Measurements from ENCODE around the gene VTI1A.

VTI1A gene

DNA sequence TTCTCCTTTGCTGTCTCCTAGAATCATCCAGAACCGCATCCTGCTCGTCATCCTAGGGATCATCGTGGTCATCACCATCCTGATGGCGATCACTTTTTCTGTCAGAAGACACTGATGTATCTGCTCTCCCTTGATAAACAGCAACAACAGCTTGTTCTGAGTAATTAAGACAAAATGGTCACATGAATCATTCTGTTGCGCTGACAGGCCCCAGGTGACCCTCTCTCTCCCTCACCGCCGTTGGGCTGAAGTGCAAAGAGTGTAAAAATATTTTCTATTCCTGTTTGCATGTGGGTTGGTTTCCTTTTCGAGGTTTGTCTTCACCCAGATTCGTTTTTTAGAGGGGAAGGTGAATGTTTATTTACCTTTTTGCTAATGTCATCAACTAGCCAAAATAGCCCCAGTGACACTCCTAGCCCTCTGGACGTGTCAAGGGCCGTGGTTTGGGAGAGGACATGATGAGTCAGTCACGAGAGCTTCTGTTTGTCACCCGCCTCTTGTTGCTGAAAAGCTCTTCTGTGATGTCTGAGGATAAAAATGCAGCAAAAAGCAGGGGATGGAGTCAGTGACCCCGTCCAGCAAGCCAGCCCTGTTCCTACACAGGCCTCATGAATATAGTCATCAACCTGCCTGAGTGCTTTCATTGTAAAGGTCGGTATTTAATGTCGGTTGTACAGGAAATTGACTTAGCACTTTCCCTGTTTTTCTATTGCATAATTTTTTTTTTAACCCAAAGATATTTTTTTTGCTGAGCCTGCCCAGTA lies 368.4 kb downstream of the VTI1A start:
- DNase-seq, result no peak

DNA sequence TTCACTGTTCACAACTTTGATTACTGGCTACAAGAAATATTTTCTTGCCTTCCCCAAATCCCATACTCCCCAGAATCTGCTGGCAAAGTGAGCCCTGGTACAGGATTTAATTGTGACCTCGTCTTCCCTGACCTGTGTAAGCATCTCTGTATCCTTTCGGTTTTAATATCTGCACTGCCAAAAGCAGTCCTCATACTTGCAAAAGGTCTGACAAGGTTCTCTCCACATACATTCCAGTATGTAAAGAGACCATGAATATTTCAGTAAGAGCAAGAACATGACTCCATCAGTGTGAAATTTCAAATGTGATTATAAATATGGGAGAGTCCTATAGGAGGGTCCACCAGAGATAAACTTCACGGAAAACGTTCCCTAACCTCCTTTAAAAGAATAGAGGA lies 369.0 kb downstream of the VTI1A start:
- DNase-seq, result no peak

DNA sequence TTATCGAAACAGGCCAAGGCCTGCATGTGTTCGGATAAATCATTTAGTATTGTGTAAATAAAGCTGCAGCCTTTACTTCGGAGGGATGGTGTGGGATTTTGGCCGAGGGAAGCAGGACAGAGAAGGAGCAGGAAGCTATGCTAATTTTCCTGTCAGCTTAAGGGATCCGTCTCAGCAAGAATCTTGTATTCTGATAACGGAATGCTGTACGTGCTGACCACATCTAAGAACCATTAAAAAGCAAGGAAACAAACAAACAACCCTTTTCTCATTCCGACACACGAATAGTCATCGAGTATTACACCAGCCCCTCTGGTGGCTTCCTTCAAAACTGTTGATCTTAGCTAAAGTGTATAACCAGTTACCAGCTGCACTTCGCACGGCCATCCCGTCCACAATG lies 369.9 kb downstream of the VTI1A start:
- no peak for DNase-seq

DNA sequence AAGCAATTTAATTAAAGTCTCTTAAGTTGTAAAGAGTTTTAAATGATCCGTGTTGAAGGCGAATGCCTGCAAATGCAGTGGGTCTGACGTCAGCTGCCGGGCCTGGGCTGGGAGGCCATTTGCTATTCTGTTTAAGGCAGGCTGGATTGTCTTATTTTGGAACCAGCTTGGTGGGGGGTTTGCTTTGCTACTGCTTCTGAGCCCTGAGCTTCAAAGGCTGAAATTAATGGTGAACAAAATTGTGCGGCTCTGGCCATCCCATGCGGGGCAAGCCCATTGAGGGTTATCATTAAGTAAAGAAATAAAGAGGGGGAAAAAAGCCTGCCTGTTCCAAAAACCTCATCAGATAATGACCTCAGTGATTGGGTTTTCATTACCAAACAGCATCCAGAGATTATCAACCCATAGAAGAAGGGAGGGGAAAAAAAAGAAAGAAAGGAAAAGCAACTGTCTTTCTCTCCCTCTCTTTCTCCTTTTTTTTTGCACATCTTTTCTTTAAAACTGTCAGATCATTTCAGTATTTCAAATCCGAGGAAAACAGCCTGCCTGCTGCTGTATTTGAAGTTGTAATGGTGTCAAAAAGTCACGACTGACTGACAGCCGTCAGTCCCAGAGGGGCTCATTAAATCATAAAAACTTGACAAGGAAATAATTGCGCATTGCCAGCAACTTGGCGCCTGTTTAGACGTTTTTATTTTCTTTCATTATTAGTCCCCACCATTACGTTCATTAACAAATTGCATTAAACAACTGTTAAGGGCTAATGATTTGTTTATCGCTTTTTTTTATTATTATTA lies 371.2 kb downstream of the VTI1A start:
- DNase-seq, result no peak

DNA sequence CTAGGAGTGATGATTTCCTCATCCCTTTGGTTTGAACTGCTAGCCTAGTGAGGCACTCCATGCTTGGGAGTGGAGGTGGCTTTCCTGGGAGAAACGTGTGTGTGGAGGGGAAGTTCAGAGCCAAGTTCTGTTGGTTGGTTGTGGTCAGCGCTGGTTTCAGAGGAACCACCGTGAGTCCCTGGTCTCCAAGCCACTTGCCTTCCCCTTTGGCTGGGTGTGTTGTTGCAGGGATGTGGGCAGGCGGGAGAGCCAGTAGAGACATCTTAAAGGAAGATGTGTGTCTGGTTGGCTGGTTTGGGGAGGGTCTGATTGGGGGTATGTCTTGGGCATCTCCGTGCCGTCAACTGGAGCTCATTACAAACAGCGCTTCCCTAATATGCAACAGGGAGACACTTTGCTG lies 372.2 kb downstream of the VTI1A start:
- DNase-seq, result no peak

DNA sequence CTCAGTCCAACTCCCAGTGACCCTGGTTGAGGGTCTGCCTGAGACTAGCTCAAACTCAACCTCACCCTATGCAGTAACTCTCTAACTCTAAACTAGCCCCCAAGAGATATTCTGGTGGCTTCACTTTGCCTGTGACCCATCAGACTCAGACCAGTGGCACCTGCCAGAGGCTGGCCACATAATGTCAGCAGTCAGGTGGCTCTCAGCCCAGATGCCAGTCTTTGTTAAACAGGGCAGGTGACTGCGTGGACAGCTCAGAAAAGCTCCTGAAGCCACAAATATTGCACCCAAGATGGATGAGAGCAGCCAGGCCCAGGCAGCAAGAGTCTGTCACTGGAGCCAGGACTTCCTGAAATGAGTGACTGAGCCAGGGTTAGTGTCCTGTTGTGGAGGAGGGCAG lies 373.3 kb downstream of the VTI1A start:
- no peak for DNase-seq

DNA sequence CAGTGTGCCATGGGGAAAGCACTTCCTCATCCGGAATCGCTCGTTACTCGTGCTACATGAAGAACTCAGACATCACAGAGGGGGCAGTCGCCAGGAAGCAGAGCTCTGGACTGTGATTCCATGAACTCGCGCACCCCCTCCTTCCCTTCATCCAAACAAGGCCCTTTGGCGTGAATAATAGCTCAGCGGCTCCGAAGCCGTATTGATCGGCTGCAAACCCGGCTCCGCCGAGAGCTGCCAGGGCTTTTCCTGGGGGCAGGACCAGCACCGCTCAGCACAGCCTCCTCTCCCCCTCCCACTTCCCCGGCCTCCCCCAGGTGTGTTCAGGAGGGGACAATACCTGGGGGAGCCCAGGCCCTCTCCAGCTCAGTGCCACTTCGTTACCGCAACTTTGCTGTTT lies 374.0 kb downstream of the VTI1A start:
- no peak for DNase-seq

DNA sequence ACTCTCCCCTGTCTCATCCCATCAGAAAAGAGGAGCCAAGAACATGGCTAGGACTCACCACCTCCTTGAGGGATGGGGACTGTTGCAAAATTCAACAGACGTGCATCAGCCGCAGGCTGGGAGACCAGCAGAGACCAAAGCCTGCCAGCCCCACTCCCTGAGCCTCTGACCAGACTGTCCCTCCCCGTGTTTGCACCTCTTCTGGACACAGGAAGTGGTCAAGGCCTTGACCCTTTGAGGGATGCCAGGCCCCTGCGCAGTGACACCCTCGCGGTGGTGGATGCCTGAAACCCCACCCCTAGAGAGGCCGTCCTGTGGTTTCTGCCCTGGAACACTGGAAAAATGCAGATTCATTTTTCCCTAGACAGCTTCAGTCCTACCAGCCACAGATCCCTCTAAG lies 374.6 kb downstream of the VTI1A start:
- DNase-seq, result no peak

DNA sequence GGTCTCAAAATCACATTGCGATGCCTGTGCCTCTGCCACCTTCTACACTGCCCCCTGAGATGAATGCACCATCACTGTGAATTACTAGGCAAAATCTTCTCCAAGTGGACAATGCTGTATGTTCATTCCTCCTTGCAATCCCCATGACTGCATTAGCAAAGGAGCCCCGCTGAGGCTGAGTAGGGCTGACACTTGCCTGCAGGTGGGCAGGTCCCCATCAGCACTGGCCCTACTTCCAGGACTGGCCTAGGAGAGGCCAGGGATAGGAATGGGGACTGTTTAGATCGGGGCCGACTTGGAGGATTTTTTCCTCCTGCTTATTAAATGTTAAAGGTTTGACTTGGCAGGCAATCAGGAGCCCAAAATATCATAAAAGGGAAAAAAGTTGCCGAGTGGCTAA lies 376.0 kb downstream of the VTI1A start:
- DNase-seq, result no peak

DNA sequence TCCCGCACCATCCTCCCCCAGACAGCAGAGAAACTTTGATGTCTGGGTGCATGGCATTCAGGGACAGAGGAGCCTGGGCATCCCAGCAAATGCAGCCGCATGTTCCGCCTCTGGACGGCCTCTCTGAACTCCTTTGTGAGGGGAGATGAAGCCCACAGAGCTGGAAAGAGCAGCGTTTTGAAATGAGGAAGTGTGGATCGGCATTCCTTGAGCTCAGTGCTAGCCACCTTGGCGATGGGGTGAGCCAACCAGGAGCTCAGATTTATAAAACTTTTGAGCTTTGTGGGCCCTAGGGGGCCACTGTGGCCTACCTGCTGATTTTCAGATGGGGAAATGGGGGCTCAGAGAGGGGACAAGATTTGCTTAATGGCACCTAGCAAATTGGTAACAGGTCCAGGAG lies 376.6 kb downstream of the VTI1A start:
- DNase-seq, result no peak

DNA sequence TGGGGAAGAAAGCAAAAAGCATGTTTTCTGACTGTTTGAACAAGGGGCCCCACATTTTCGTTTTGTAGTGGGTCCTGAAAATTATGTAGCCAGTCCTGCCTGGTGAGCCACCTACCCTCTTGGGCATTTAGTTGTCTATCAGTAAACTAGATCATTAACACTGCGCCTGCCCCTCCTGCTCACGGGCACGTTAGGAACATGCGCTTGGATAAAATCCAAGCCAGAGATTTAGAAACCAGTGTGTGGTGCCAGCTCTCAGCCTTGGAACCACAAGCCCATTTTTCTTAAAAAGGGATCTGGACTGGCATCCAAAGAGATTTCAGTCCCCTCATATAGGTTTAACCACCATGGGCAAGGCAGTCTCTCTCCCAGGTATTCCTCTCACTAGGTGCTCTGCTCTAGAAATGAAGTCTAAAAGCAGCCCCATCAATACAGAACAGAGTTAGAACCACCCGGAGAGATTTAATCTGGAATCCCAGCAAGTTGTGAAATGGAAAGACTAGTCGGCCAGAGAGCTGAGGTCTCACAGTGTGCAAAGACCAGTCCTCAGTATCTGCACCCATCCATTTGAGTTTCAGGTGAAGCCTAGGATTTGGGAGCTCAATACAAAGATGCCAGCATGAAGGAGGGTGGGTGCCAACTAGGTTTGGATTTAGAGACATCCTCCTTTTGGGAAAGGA lies 379.1 kb downstream of the VTI1A start:
- peak in 1 of 2 experiments; percentile 2 for DNase-seq

DNA sequence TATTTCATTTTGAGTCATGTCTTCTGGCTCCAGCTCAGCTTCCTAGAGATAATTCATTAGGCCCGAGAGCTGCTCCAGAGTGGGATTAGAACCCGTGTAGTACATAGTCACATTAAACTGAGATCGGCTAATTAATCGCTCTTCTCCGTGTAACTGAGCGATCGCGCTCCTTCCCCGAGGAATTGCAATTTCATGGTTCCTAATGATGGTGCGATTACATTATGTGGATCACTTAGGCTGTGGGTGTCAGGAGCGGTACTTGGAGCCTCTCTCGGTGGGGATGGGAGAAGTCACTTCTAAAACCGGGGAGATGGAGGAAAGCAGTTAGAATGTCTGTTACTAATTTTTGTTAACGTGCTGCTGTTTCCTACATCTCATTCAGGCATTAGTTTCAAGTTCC lies 380.1 kb downstream of the VTI1A start:
- no peak for DNase-seq

DNA sequence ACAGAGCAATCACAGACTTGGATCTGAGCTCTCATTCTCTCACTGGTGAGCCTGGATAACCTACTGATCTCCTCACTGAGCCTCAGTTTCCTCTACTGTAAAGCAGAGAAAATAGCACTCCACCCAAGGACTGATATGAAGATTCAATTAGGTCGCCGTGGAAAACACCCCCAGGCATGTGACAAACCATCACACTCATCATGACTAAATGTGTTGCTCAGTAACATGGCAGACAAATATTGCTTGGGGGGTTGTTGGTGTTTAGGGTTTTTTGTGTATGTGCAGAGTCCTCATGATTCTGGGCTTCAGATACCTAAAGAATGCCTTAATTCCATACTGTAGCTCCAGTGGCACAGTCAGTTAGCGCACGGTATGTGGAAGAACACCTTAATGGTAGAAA lies 380.9 kb downstream of the VTI1A start:
- DNase-seq, result no peak

DNA sequence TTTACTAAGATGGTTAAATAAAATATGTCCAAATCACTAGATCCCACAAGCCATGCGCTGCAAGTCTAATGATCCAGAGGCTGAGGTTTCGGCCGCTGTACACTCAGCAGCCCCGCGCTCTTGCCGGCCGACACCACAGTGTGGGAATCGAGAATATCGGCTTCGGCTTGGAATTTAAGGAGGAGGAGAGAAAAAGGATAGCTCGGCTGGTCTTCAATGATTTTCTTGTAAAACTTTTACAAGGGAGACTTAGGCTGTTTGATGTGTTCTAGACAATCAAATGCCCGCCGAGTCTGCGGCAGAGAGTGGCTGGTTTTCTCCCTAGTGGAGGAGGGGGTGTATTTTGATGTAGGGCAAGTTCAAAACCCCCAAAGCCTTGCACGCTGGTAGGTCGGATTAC lies 384.8 kb downstream of the VTI1A start:
- no peak for DNase-seq

DNA sequence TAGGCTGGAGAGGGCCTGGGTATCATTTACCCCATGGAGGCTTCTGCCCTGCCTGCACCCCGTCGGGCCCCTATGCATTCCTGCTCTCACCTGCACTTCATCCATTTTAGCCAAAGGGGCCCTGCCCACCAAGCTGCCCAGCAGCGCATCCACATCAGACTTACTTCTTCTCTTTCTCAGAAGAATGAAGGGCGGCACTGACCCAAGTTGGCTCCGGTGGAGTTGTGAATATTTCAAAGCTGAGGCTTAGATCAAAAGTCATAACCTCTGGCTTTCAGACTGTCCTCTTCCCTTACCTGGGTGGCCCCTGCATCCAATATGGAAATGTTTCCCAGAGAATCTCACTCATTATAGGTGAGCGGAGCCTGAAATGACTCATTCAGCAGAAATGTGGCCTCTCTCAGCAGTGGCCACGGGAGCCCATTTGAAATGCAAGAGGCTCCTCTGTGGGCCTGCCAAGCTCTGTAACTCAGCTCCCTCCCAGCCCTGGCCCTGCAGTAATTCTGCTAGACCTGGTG lies 385.4 kb downstream of the VTI1A start:
- no peak for DNase-seq

DNA sequence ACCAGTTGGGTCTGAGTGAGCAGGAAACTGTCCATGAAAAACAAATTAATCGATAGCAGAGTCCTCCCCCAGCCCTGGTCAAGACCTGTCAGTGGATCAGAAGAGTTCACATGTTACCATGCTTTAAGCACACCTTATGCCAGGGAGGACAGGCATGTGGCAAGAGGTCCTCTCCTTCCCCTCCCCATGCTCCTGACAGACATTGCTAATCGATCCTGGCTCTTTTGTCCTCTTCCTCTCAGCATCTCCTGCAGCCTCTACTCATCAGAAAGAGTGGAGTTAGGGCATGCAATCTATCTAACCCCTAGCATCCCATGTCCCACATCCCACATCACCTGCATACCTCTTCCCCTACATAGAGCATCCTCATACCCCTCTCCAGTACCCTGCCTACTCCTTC lies 385.9 kb downstream of the VTI1A start:
- DNase-seq, result no peak

DNA sequence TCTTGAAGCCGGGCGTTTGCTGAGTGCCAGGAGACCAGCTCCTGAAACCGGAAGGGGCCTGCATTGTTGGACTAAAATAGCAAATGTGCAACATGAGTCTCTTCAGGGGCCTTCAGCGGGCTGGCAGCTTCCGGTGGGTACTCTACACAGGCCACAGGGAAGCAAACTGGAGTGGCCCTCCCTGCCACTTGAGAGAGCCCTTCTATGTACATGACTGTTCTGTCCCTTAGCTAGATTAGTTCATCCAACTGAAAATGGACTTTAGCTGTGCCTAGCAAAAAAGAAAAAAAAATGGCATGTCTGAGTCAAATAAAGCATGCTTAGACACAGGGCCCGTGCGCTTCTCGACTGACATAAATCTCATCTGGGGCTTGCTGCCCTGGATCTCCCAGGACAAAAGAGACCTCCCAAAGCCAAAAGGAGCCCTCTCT lies 387.8 kb downstream of the VTI1A start:
- no peak for DNase-seq

DNA sequence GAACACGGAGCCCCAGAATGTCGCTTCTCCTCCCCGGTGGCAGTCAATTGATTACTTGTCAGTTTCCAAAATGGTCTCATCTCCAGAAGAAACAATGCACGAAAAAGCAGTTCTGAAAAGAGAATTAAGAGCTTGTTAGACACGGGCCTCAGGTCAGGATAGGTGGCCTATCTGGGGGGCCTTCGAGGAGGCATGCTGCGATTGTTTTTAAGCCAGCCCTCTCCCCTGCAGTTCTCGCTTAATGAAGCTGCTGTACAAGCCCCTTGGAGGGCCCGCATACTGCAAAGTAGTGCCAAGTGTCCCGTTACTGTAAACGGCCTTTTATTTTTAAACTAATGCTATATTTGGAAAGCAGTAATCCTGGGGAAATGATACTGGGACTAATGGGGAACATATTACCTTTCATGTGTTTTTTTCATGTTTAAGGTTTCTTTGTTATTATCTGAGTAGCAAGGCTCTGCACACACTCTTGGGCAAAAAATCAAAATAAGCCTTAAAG lies 388.3 kb downstream of the VTI1A start:
- no peak for DNase-seq

DNA sequence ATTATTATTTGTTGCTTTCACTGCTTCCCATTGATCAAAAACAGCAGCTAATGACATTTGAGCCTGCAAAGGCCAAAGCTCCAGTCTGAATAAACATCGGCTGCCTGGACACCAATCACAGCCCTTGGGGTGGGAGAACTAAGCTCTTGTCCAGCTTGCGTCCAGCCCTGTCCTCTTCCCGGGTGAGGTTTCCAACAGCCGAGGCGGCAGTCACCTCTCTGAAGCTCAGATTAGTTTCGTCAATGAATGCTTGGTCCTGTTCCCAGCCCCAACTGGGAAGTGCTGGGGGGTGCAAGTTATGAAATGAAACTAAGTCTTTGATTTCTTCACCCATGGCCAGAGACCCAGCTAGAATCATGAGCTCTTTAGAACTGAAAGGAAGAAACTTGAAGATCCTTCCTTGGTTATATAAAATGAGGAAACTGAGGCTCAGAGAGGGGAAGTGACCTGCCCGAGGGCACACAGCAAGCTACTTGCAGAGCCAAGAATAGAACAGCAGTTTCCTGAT lies 389.0 kb downstream of the VTI1A start:
- no peak for DNase-seq

DNA sequence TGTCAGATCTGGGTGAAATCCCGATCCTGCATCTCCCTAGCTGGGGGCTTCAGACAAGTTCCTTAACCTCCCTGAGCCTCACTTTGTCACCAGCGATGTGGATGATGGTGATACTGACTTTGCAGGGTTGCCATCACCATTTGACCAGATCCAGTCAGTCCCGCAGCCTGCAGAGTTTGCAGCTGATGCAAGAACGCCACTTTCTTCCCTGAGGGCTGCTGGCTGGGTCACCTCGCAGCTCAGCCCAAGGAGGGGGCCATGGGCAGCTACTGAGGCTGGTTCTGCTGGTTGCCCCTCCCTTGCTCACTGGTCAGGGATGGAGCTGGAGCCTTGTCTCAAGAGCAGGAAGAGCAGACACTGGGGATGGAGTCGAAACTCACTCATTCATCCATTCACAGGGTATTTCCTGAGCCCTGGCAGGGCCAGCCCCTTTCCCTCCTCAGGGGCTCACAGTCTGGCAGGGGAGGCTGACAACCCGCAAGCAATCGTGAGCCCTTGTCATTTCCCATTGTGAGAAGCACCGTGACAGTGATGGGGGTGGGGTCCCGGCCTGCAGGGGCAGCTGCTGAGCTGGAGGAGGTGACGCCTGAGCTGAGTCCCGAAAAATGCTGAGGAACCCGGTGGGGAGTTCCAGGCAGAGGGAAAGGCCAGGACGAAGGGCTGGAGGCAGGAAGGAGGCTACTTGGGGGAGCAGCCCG lies 391.9 kb downstream of the VTI1A start:
- no peak for DNase-seq

DNA sequence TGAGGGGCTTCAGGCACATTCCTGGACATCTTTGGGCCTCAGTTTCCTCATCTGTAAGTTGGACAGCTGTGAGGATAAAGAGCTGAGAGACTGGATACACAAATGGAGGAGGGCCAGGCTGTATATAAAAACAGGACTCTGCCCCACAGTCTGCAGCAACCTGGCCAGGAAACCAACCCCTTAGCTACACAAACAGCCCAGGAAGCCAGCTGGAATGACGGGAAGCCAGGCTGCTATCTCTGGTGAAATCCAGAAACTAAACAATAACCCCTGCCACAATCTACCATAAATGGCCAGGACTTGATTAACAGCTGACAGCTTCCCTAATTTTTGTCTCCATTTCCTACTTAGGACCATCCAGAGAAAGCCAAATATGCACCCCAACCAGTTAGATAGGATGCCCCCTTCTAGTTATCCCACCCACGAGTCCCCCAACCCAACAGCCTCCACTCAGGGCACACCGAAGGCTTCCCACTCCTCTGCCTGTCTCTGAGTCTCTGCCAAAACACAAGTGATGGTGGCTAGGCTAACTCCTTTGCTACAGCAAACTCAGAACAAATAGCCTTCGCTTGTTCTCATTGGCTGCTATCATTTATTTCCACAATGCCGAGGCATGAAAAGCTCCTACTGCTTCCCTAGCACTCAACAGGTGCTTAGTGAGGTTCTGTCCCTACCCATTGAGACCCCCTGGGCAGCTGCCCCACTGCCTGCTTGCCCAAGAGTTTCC lies 393.1 kb downstream of the VTI1A start:
- DNase-seq, result no peak

DNA sequence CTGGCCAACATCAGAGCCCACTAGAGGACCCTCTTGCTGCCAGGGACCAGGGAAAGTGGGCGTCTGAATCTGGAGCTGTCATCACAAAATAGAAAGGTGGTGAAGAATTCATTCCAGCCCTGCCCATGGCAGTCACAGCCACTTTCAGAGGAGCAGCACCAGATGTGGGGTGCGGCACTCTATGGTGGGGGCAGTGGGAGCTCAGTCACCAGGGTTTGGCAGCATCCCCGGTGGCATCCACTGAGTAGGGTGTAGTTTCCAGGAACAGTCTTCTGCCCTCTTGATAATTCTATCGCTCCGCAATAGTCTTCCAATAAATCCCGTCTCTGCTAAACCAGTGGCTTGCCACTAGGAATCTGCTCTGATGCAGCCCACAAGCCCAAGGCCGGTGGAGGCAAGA lies 394.5 kb downstream of the VTI1A start:
- no peak for DNase-seq

Measured in NCI-H2081 (cell line).